Body of pancreas (tissue), 4 donors: Measurements from ENCODE around the gene CLDN22.

Source experiments
- CTCF ChIP-seq, 7 experiments: fragments of 450-650 bp in 4 of 7; fragments of 200-600 bp in 3 of 7; sonication (generic) in 3 of 7; IDR thresholded peaks; one replicate each; pipeline ENCODE4 v1.5.1; 2016 to 2019; ENCODE audit warnings: antibody characterized with exemption in 7 of 7
- POLR2A ChIP-seq, 3 donors: fragments of 450-650 bp; IDR thresholded peaks; one replicate each; pipeline ENCODE4 v1.6.1; 2016; ENCODE audit warnings: antibody characterized with exemption in 3 of 3, mild to moderate bottlenecking in 2 of 3

- TF ChIP-seq CTCF (IDR thresholded peaks at IDR 0.05) = no peak
- TF ChIP-seq POLR2A (IDR thresholded peaks at IDR 0.05) = no peak
These were observed 1.4 kb upstream of the CLDN22 start for GRCh38 chr4:183321516-183321915.
